GM18505 (cell line): ENCODE data around the gene PCYOX1L.
A peak's percentile ranks its signal among the peaks of the same experiment; 100 is the strongest.

Experiments used
- ATAC-seq: cut with Tn5 transposase; IDR thresholded peaks from one replicate; pipeline ENCODE4 v1.9.1; 2021; ENCODE audit not compliant: unreplicated experiment
- POLR2A ChIP-seq: IDR thresholded peaks from 4 replicates; pipeline ENCODE4 v1.6.1; 2011; ENCODE audit warnings: borderline replicate concordance; ENCODE audit not compliant: insufficient read depth, insufficient read length; ENCODE audit errors: extremely low read depth

Gene PCYOX1L

GRCh38 chr5:149323621-149324205 is 34.1 kb upstream of the PCYOX1L start:
- no peak for TF ChIP-seq POLR2A
- no peak for ATAC-seq

DNA sequence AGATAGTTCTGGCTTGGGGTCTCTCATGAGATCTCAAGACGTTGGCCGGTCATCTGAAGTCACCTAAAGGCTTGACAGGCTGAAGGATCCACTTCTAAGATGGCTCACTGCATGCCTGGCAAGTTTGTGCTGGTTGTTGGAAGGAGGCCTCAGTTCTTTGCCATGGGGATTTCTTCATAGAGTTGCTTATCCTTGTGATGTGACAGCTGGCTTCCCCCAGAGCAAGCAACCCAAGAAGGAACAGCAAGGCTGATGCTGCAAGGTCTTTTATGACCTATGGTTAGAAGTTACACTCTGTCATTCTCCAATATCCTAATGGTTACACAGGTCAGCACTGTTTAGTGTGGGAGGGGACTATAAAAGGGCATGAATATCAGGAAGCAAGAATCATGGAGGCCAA is 33.2 kb upstream of the PCYOX1L start:
- ATAC-seq, result no peak
- no peak for TF ChIP-seq POLR2A

DNA sequence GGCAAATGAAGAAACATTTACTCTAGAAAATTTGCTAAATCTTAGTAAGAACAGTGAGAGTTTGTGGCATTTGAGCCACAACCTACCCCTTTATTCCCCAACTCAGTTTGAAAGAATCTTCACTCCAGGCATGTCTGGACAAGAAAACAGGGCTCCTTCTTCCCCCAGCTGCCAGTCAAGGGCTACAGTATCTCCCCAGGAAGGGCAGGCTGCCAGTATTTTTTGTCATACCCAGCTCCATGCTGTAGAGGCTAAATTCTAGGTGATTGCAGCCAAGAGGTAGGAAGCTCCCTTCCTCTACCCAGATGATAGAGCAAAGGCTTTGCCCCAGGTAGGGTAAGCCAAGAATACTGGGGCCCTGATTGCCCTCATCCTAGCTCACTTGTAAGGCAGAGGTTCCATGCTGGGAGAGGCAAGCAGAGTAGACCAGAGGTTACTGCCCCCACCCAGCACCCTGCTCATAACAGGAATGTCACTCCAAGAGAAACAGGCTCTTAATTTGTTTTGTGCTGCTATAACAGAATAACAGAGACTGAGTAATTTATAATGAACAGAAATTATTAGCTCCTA is 32.6 kb upstream of the PCYOX1L start:
- no peak for ATAC-seq
- TF ChIP-seq POLR2A, result no peak

GRCh38 chr5:149325894-149326293 is 32.0 kb upstream of the PCYOX1L start:
- ATAC-seq, result no peak
- no peak for TF ChIP-seq POLR2A

- no peak for TF ChIP-seq POLR2A
- no peak for ATAC-seq
Measured at GRCh38 chr5:149326611-149327010, 31.2 kb upstream of the PCYOX1L start.

GRCh38 chr5:149328177-149328576 is 29.7 kb upstream of the PCYOX1L start:
- no peak for TF ChIP-seq POLR2A
- no peak for ATAC-seq

GRCh38 chr5:149333711-149334443 is 24.0 kb upstream of the PCYOX1L start:
- ATAC-seq, result no peak

GRCh38 chr5:149337736-149338135 is 20.1 kb upstream of the PCYOX1L start:
- no peak for ATAC-seq
- TF ChIP-seq POLR2A, result no peak

More at GRCh38 chr5:149333711-149334443, 24.0 kb upstream of the PCYOX1L start:
- TF ChIP-seq POLR2A, result no peak

- ATAC-seq, result no peak
Measured at GRCh38 chr5:149338364-149338763, 19.5 kb upstream of the PCYOX1L start.

GRCh38 chr5:149340920-149341319 is 16.9 kb upstream of the PCYOX1L start:
- no peak for ATAC-seq

More at GRCh38 chr5:149338364-149338763, 19.5 kb upstream of the PCYOX1L start:
- TF ChIP-seq POLR2A, result no peak

DNA sequence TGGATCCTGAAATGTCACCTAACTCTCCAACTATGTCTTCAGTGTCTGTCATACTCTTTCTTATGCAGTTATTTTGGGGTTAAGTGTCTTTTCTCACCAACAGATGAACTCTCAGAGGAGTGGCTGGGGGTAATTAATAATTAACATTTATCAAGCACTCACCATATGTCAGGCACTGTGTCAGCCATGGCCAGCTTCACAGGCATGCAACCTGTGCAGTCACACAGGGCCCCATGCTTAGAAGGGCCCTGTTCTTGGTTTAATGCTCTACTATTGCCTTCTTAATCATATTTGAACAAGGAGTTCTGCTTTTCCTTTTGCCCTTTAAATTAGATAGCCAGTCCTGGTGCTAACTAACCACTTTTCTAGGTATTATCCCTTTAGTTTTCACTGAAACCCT is 16.0 kb upstream of the PCYOX1L start:
- no peak for ATAC-seq
- TF ChIP-seq POLR2A, result no peak

More at GRCh38 chr5:149340920-149341319, 16.9 kb upstream of the PCYOX1L start:
- no peak for TF ChIP-seq POLR2A

GRCh38 chr5:149344151-149344550 is 13.7 kb upstream of the PCYOX1L start:
- no peak for TF ChIP-seq POLR2A
- ATAC-seq, result no peak

DNA sequence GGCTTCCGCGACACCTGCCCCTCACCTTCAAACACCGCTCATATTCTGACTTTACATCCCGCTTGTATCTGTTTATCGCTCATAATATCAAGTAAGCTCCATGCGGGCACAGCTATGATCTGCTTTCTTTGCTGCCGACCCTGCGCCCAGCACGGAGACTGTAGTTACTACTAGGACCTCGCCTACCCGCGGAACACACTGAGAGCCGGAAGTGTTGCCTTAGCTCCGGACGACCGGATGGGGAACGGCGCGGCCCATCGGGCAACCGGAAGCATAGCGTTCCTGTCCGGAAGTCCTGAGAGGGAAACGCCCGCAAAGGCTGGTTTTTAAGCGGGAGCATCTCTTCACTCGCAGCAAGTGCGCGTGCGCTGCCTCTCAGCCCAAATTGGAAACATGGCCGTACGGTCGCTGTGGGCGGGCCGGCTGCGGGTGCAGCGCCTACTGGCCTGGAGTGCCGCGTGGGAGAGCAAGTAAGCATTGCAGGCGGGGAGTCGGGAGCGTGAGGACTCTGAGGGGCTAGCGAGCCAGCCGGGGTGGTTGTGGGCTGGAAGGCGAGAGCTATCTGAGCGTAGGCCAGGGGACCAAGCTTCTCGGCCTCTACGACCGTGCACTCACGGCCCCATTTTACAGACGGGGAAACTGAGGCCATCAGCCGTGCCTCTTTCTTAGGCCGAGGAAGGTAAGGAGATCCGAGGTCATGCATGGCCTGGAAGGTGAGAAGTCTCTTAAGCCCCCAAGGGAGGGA is 12.5 kb upstream of the PCYOX1L start, which contains the start of gene GRPEL2:
Gene GRPEL2 (plus strand): TSS at position 353 of the 745 bp plus-strand sequence. CDS start 41 bp downstream, at position 394.
- ATAC-seq, result peak; percentile 98
- peak; percentile 89 for TF ChIP-seq POLR2A
